ENCODE measurements around the gene ORAI2. TPM values are rescaled to one million over a fixed set of nuclear protein-coding genes. Genes with fewer than 3 reads are reported as not detected.
A peak's percentile ranks its signal among the peaks of the same experiment; 100 is the strongest.

Gene ORAI2
- total and polyA plus RNA-seq, 10 of the 15 experiments (the other 5 are each of a cell fraction or from before 2014, with no cell fraction given): 5.8 to 111 (median 46.9) TPM

GRCh38 chr7:102429141-102429899, 4.1 kb upstream of the ORAI2 start:
- H3K4me1 ChIP-seq (ENCODE audit: control insufficient read depth, insufficient read depth, low read length): peaks cover 60% of the 10 kb centered on the region
- H3K27ac ChIP-seq (ENCODE audit: control insufficient read depth, insufficient read depth): peak overlapping the region; percentile 12; the same call in 1 of the 2 replicates
- 95% methylated on average over 10 of the region's 10 CpGs for WGBS (ENCODE audit: insufficient coverage, insufficient replicate concordance, low lambda C conversion rate, missing lambda C conversion rate)
- no peaks in the 10 kb centered on the region for H3K27me3 ChIP-seq (replicated peaks in 1 of 2; ENCODE audit: control insufficient read depth in 2 of 2, insufficient read depth in 2 of 2, low read length in 1 of 2)
- ATAC-seq (no peak), DNase-seq (ENCODE audit: low read depth, low spot score) (no peak), FAIRE-seq (no peak)
- no TSS peak for BruUV-seq (replicated peaks)
- RAD21 ChIA-PET (ENCODE audit: unreplicated experiment): interaction anchor here (0.6 to 6.0 kb wide), 3 partner anchors 13 to 21 kb away, joined by 3 to 115 read pairs (median 6); no protein-coding TSS in a partner anchor
- POLR2A ChIA-PET: interaction anchor here (1.2 to 13.0 kb wide), 2 partner anchors 12 to 14 kb away, joined by 3 to 210 read pairs; no protein-coding TSS in a partner anchor
- TF ChIP-seq EED (IDR thresholded peaks at IDR 0.05; ENCODE audit: low read depth) (no peak), CEBPZ (IDR thresholded peaks at IDR 0.05; ENCODE audit: low read depth, low read length) (no peak), POLR2A (IDR thresholded peaks at IDR 0.05; ENCODE audit: low read depth, low read length) (0 out of 2 replicates have a peak, but pooled peaks have one; percentile 28), FOXM1 (IDR thresholded peaks at IDR 0.05; ENCODE audit: low read depth, low read length) (no peak), ZNF217 (IDR thresholded peaks at IDR 0.05) (no peak)
- H2AFZ ChIP-seq (ENCODE audit: control insufficient read depth, low read depth, low read length): no peak overlapping the region
- intact Hi-C loops (cut with micrococcal nuclease; ENCODE audit: unreplicated experiment): no loop called here
- no peaks in the 10 kb centered on the region for H3K9me3 ChIP-seq (replicated peaks; ENCODE audit: control insufficient read depth, insufficient read depth, low read length)
- no peak overlapping the region for H3K9ac ChIP-seq (ENCODE audit: control insufficient read depth, insufficient read depth, low read length)
- no peak overlapping the region for H3K4me3 ChIP-seq
- SMC1A ChIA-PET (ENCODE audit: uncharacterized antibody, unreplicated experiment): interaction anchor here (1.2 to 6.7 kb wide), 3 partner anchors 13 to 21 kb away, joined by 4 to 89 read pairs (median 12); no protein-coding TSS in a partner anchor
- H3K36me3 ChIP-seq (ENCODE audit: control insufficient read depth in 2 of 2, insufficient read depth in 2 of 2, low read length in 1 of 2): peaks cover 0 to 2% of the 10 kb centered on the region in 2 experiments
- peaks cover 13% of the 10 kb centered on the region for H3K79me2 ChIP-seq (ENCODE audit: control insufficient read depth, insufficient read depth, low read length)
- H4K20me1 ChIP-seq (ENCODE audit: control insufficient read depth, insufficient read depth): no peaks in the 10 kb centered on the region
- in situ Hi-C loops (cut with MboI): no loop called here
- CTCF ChIA-PET: interaction anchor here (0.9 kb wide), 1 partner anchor 12 kb away, joined by 3 read pairs; no protein-coding TSS in a partner anchor
- no peak overlapping the region for H3K4me2 ChIP-seq (ENCODE audit: control insufficient read depth, insufficient read depth)

Data from GM12878 (cell line).